NAMALWA (cell line): ENCODE data around the gene THUMPD1.
"Not testable (repeated sequence)": the region's sequence is repeated elsewhere in the genome, so short reads cannot be mapped to it uniquely, and the experiment has no call there.

ENCODE experiments used
- DNase-seq: peaks from one replicate; pipeline ENCODE4 v3.0.0-alpha.2; 2015; ENCODE audit warnings: low spot score

The THUMPD1 gene

GRCh38 chr16:20741554-20742285 is at the start of gene THUMPD1:
TSS of gene THUMPD1 (minus strand) at chr16:20741818. CDS start at chr16:20741739, 79 bp downstream.
- peak; percentile 96 for DNase-seq

- DNase-seq, result no peak
Observed at GRCh38 chr16:20789130-20789529, 47.5 kb upstream of the THUMPD1 start.

GRCh38 chr16:20784204-20784603 is 42.6 kb upstream of the THUMPD1 start:
- no peak for DNase-seq

- DNase-seq, result no peak
Observed at GRCh38 chr16:20782470-20782869, 40.9 kb upstream of the THUMPD1 start.

GRCh38 chr16:20781697-20782096 is 40.1 kb upstream of the THUMPD1 start:
- DNase-seq, result no peak

- peak; percentile 80 for DNase-seq
Observed at GRCh38 chr16:20774703-20775362, 33.2 kb upstream of the THUMPD1 start.

- DNase-seq, result no peak
Observed at GRCh38 chr16:20773679-20774078, 32.1 kb upstream of the THUMPD1 start.

GRCh38 chr16:20768818-20769217 is 27.2 kb upstream of the THUMPD1 start:
- DNase-seq, result no peak

GRCh38 chr16:20768121-20768520 is 26.5 kb upstream of the THUMPD1 start:
- DNase-seq, result no peak

- DNase-seq, result no peak
Observed at GRCh38 chr16:20767577-20767976, 26.0 kb upstream of the THUMPD1 start.

GRCh38 chr16:20766294-20766693 is 24.7 kb upstream of the THUMPD1 start:
- DNase-seq, result no peak

- DNase-seq, result no peak
Observed at GRCh38 chr16:20765732-20766131, 24.1 kb upstream of the THUMPD1 start.

- not testable (repeated sequence) for DNase-seq
Observed at GRCh38 chr16:20764448-20764847, 22.8 kb upstream of the THUMPD1 start.

GRCh38 chr16:20763461-20764232 is 22.0 kb upstream of the THUMPD1 start, which contains the start of gene ACSM3:
TSS of gene ACSM3 (plus strand) at chr16:20764014. CDS start at chr16:20770035, 6,021 bp downstream.
- DNase-seq, result peak; percentile 92

- DNase-seq, result no peak
Observed at GRCh38 chr16:20762404-20763123, 20.9 kb upstream of the THUMPD1 start.

GRCh38 chr16:20761175-20761574 is 19.6 kb upstream of the THUMPD1 start:
- DNase-seq, result no peak

GRCh38 chr16:20760346-20760745 is 18.7 kb upstream of the THUMPD1 start:
- DNase-seq, result no peak

GRCh38 chr16:20755799-20756198 is 14.2 kb upstream of the THUMPD1 start:
- DNase-seq, result not testable (repeated sequence)

- DNase-seq, result no peak
Observed at GRCh38 chr16:20755238-20755637, 13.6 kb upstream of the THUMPD1 start.

- no peak for DNase-seq
Observed at GRCh38 chr16:20753727-20754126, 12.1 kb upstream of the THUMPD1 start.

GRCh38 chr16:20750558-20750957 is 8.9 kb upstream of the THUMPD1 start:
- DNase-seq, result no peak

- DNase-seq, result no peak
Observed at GRCh38 chr16:20749474-20749873, 7.9 kb upstream of the THUMPD1 start.
